IPS-15b (cell line): Measurements from ENCODE around the gene PFKFB4.
"Not testable (repeated sequence)": the region's sequence is repeated elsewhere in the genome, so short reads cannot be mapped to it uniquely, and the experiment has no call there.

ENCODE experiments used
- H3K27me3 ChIP-seq: one replicate; pipeline ENCODE4 v1.6.1; 2013; ENCODE audit warnings: low read length; ENCODE audit not compliant: control insufficient read depth, insufficient read depth
- H3K36me3 ChIP-seq: one replicate; pipeline ENCODE4 v1.6.1; 2013; ENCODE audit warnings: low read length; ENCODE audit not compliant: control insufficient read depth, insufficient read depth
- H3K4me1 ChIP-seq: one replicate; pipeline ENCODE4 v1.6.1; 2013; ENCODE audit warnings: mild to moderate bottlenecking, low read length; ENCODE audit not compliant: control insufficient read depth, insufficient read depth
- H3K4me3 ChIP-seq: one replicate; pipeline ENCODE4 v1.5.1; 2013; ENCODE audit warnings: low read depth, low read length
- H3K9ac ChIP-seq: one replicate; pipeline ENCODE4 v1.6.1; 2013; ENCODE audit warnings: low read depth, mild to moderate bottlenecking, low read length
- H3K9me3 ChIP-seq: one replicate; pipeline ENCODE4 v1.6.1; 2013; ENCODE audit warnings: mild to moderate bottlenecking, low read length; ENCODE audit not compliant: control insufficient read depth, insufficient read depth

Gene PFKFB4

GRCh38 chr3:48502121-48502520 lies 54.5 kb downstream of the PFKFB4 start:
- no peaks in the 10 kb centered on the region for H3K27me3 ChIP-seq
- peaks cover 15% of the 10 kb centered on the region for H3K36me3 ChIP-seq
- H3K9me3 ChIP-seq = no peaks in the 10 kb centered on the region
- peaks cover 13% of the 10 kb centered on the region for H3K4me1 ChIP-seq
- H3K9ac ChIP-seq = no peak overlapping the region
- H3K4me3 ChIP-seq = no peak overlapping the region

DNA sequence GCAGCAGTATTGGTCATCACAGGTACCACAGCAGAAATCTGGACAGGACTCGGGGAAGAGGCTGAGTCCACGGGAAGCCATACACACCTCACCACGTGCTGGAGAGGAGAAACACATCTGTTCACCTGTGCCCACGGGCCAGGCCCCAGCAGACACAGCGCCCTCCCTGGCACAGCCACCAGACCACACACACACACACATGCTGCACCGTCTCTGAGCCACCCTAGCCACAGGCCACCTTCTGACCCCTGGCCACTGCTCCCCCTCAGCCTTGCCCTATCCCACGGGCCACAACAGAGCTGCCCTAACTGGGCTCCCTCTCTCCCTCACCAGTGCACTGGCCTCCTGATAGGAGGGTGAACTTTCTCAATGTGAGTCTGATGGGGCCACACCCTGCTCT lies 55.4 kb downstream of the PFKFB4 start:
- Histone ChIP-seq H3K9me3 (no peaks in the 10 kb centered on the region), H3K4me1 (peaks cover 13% of the 10 kb centered on the region), H3K27me3 (no peaks in the 10 kb centered on the region), H3K9ac (no peak overlapping the region), H3K36me3 (peaks cover 15% of the 10 kb centered on the region), H3K4me3 (no peak overlapping the region)

DNA sequence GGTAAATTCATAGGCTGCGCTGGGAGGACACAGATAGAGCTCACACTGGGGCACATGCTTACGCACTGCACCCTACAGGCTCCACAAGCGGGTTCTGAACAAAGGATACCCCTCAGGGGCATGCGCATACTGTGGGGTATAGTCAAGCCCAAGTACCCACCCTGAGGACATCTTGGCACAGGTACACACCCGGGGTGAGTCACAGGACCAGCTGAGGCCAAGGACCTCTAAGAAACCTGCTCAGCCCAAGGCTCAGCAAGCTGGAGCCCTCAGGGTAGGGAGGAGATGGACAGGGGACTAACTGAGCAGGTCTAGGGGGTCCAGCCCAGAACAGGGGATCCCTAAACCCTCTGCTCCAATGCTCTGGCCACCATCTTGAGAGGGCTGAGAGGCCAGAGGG lies 55.9 kb downstream of the PFKFB4 start:
- H3K36me3 ChIP-seq = peaks cover 15% of the 10 kb centered on the region
- peaks cover 13% of the 10 kb centered on the region for H3K4me1 ChIP-seq
- no peak overlapping the region for H3K4me3 ChIP-seq
- H3K9ac ChIP-seq = no peak overlapping the region
- H3K27me3 ChIP-seq = no peaks in the 10 kb centered on the region
- no peaks in the 10 kb centered on the region for H3K9me3 ChIP-seq

- no peak overlapping the region for H3K9ac ChIP-seq
- H3K27me3 ChIP-seq = no peaks in the 10 kb centered on the region
- no peaks in the 10 kb centered on the region for H3K4me1 ChIP-seq
- H3K9me3 ChIP-seq = no peaks in the 10 kb centered on the region
- H3K36me3 ChIP-seq = peaks cover 5% of the 10 kb centered on the region
- H3K4me3 ChIP-seq = no peak overlapping the region
These were observed 63.5 kb downstream of the PFKFB4 start for GRCh38 chr3:48493203-48493501.

GRCh38 chr3:48492461-48493202 lies 64.0 kb downstream of the PFKFB4 start:
- Histone ChIP-seq H3K4me3 (no peak overlapping the region), H3K9ac (no peak overlapping the region)

GRCh38 chr3:48486952-48487351 lies 69.7 kb downstream of the PFKFB4 start:
- Histone ChIP-seq H3K27me3 (no peaks in the 10 kb centered on the region), H3K36me3 (peaks cover 2% of the 10 kb centered on the region), H3K4me1 (no peaks in the 10 kb centered on the region), H3K9ac (no peak overlapping the region), H3K4me3 (no peak overlapping the region), H3K9me3 (no peaks in the 10 kb centered on the region)

More at GRCh38 chr3:48492461-48493202, 64.0 kb downstream of the PFKFB4 start:
- Histone ChIP-seq H3K4me1 (no peaks in the 10 kb centered on the region), H3K9me3 (no peaks in the 10 kb centered on the region), H3K27me3 (no peaks in the 10 kb centered on the region), H3K36me3 (peaks cover 2% of the 10 kb centered on the region)

GRCh38 chr3:48482822-48483221 lies 73.8 kb downstream of the PFKFB4 start:
- H3K4me1 ChIP-seq, H3K27me3 ChIP-seq, H3K9ac ChIP-seq, H3K4me3 ChIP-seq, H3K9me3 ChIP-seq: not testable (repeated sequence)
- H3K36me3 ChIP-seq = peaks cover 11% of the 10 kb centered on the region

DNA sequence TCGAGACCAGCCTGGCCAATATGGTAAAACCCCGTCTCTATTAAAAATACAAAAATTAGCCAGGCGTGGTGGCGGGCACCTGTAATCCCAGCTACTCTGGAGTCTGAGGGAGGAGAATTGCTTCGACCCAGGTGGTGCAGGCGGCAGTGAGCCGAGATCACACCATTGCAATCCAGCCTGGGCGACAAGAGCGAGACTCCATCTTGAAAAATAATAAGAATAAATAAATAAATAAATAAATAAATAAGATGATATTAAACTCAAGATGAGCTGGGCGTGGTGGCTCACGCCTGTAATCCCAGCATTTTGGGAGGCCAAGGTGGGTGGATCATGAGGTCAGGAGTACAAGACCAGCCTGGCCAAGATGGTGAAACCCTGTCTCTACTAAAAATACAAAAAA lies 75.7 kb downstream of the PFKFB4 start:
- not testable (repeated sequence) for H3K27me3 ChIP-seq, H3K9me3 ChIP-seq, H3K9ac ChIP-seq, H3K4me3 ChIP-seq, H3K4me1 ChIP-seq
- H3K36me3 ChIP-seq = peaks cover 18% of the 10 kb centered on the region

DNA sequence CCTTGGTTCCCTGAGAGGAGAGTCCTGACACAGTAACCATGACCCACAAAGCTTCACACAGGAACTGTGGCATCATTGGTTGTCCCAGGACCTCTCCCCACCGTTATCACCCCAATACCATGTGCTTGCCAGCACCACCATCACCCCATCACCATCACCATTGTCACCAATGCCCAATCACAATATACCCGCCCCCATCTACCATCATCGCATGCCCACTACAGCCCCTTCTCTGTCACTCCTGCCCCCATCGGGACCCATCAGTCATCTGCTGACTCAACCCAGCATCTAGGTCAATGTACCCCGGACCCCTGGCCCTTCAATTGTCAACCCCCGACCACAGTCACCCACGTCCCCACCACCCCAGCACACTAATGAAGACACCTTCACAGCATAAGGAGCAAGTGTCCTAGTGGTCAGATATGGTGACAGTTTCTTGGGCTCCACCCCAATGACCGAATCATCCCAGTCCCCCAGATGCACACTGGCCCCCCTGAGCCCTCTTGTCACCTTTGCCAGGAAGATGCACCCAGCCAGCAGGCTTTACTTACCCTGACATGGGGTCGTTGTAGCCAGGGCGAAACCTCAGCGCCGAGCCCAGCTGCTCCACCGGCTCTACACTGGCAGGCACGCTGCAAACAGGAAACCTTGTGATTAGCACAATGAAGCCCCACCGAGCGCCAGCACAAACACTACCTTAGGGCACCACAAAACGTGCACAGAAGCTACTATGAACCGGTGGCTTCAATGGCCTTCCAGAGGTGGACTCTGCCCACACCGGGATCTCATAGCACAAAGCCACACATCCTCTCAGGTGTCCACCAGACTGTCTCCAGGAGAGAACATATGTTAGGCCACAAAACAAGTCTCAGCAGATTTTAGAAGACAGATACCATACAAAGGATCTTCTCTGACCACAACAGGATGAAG lies 77.7 kb downstream of the PFKFB4 start:
- H3K36me3 ChIP-seq = peaks cover 18% of the 10 kb centered on the region
- H3K9ac ChIP-seq = no peak overlapping the region
- peaks cover 12% of the 10 kb centered on the region for H3K4me1 ChIP-seq
- no peaks in the 10 kb centered on the region for H3K27me3 ChIP-seq
- H3K9me3 ChIP-seq = no peaks in the 10 kb centered on the region
- no peak overlapping the region for H3K4me3 ChIP-seq

GRCh38 chr3:48477959-48478520 lies 78.6 kb downstream of the PFKFB4 start:
- H3K9me3 ChIP-seq = no peaks in the 10 kb centered on the region
- peaks cover 16% of the 10 kb centered on the region for H3K4me1 ChIP-seq
- peak overlapping the region; percentile 12 for H3K9ac ChIP-seq
- no peaks in the 10 kb centered on the region for H3K27me3 ChIP-seq
- H3K36me3 ChIP-seq = peaks cover 18% of the 10 kb centered on the region
- no peak overlapping the region for H3K4me3 ChIP-seq

DNA sequence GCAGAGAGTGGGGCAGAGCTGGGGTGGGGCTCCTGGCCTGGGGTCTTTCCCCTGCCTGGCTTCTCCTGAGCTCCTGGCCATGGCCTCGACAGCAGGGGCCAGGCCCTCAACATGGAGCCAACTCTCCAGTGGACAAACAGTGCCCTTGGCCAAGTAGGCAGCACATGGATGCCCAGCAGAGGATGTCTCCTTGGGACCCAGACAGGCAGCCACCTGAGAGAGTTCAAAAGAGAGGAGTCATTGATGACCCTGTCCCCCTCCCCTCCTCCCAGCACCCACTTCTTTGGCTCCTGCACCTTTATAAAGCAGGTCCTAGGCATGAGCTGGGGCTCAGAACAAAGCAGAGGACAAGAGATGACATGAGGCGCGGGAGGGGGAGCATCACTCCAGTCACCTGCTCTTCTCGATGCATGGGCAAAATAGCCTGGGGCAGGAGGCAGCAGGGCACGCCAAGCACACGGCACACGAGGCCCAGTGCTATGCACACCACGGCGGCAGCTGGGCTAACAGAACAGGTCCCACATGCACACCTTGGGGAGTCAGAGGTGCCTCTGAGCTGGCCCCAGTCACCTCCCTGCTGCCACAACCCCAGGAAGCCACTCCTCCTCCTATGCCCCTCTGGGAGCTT lies 80.1 kb downstream of the PFKFB4 start:
- no peaks in the 10 kb centered on the region for H3K9me3 ChIP-seq
- no peak overlapping the region for H3K9ac ChIP-seq
- peaks cover 16% of the 10 kb centered on the region for H3K4me1 ChIP-seq
- H3K36me3 ChIP-seq = peaks cover 18% of the 10 kb centered on the region
- no peaks in the 10 kb centered on the region for H3K27me3 ChIP-seq
- no peak overlapping the region for H3K4me3 ChIP-seq
